ENCODE results near the gene ESR2.
"Not testable (repeated sequence)": the region's sequence is repeated elsewhere in the genome, so short reads cannot be mapped to it uniquely, and the experiment has no call there.

Gene ESR2

GRCh38 chr14:64137657-64138290, 156.4 kb downstream of the ESR2 start:
- no peak for DNase-seq (ENCODE audit: low read depth)

GRCh38 chr14:64126548-64126947, 167.6 kb downstream of the ESR2 start:
- DNase-seq (ENCODE audit: low read depth) = no peak

DNA sequence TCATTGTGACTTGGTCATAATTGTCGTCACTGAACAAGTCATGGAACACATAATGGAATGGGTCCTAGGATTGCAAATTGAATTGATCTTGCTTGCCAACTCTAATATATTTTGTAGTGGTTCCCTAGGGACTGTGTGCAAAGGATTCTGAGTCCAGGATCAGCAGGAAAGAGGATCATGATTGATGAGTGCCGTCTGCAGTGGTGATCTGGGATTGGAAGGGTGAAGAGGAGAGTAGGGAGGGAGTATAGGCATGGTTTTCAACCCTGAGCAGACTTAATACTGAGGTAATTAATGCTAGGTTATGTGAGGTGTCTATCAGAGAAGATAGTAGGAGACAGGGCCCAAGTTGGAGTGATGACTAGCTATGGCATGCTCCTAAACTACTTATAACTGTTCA, 168.9 kb downstream of the ESR2 start:
- no peak for DNase-seq (ENCODE audit: low read depth)

GRCh38 chr14:64123241-64123822, 170.8 kb downstream of the ESR2 start:
- DNase-seq (ENCODE audit: low read depth) = no peak

GRCh38 chr14:64119980-64120379, 174.2 kb downstream of the ESR2 start:
- DNase-seq (ENCODE audit: low read depth) = no peak

GRCh38 chr14:64119500-64119899, 174.7 kb downstream of the ESR2 start:
- no peak for DNase-seq (ENCODE audit: low read depth)

- DNase-seq (ENCODE audit: low read depth) = no peak
These were observed 175.3 kb downstream of the ESR2 start for GRCh38 chr14:64118892-64119291.

GRCh38 chr14:64118403-64118742, 175.8 kb downstream of the ESR2 start:
- DNase-seq (ENCODE audit: low read depth) = not testable (repeated sequence)

GRCh38 chr14:64117671-64118402, 176.3 kb downstream of the ESR2 start:
- no peak for DNase-seq (ENCODE audit: low read depth)

DNA sequence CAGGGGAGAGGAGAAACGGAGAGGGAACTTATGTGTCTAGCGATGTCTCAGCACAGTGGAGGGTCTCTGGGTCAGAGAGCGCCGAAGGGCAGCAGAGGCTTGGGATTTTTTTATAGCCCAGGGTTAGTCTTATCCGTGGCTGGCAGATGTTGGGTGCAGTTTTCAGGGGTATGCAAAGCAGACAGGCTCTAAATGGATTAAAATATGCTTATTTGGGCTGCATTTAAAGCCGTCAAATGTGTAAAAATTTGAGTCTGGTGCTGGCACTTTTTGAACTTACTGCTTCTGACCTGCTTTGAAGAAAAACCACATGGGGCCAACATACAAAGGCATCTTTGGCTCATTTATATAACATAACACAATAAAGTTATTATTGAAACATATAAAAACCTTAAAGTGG, 178.8 kb downstream of the ESR2 start:
- DNase-seq (ENCODE audit: low read depth) = no peak

- no peak for DNase-seq (ENCODE audit: low read depth)
These were observed 179.4 kb downstream of the ESR2 start for GRCh38 chr14:64114796-64115195.

DNA sequence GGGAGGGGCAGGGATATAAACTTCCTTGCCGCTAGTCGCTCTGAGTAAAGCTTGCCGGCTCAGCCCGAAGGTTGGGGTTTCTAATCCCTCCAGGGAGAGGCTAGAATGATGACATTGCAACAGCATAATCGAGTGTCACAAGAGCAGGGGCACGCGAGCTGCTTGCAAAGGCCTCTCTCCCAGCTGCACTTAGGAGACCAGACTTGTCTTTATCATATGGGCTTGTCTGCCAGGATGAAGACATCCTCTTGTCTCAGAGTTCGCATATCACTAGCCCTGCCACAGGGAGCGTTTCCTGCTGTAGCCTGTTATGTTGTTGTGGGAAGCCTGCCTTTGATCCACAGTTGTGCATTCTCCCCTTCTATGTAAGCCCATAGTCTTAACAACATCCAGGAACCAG, 180.0 kb downstream of the ESR2 start:
- DNase-seq (ENCODE audit: low read depth) = no peak

DNA sequence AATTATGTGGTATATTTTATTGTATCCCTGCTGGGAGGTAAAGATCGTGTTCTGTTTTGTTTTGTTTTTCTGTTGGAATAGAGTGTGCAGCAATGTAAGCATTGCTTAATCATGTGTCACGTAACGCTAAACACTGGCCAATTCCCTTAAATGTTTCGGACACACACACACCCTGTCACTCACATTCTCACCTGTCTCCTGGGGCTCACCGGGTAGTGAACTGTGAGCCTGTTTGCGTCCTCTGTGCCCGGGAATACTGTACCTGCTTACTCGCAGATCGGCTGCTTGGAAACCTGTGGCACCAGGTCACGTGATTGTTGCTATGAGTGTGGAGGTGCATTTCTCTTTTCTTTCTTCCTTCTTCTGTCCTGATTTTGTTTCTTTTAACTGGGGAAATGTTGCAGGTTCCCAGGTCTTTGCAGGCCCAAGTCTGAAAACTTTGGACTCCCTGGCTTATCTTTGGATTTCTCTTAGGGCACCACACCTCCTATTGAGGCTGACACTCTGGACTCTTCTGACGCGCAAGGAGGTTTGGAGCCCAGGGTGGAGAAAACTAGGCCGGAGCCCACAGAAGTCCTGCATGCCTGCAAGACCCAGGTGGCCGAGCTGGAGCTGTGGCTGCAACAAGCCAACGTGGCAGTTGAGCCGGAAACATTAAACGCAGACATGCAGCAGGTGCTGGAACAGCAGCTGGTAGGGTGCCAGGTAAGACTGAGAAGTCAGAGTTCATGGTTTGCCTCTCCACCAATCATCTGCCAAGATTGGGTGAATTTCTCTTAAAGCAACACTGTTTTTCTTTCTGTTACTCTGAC, 181.1 kb downstream of the ESR2 start:
- no peak for DNase-seq (ENCODE audit: low read depth)

DNA sequence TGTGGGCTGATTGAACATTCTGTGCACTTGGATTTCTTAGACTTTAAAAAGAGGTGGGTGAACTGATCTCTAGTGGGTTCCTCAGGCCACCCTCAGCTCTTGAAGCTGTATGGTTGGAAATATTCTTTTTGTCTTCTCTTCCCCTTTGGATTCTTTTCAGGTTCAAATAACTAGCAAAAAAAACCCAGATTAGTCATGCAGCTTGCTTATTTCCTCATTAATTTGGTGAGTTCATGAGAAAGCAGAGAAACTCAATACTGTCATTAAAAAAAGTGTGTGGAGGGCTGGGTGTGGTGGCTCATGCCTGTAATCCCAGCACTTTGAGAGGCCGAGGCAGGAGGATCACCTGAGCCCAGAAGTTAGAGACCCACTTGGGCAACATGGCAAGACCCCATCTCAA, 183.4 kb downstream of the ESR2 start:
- DNase-seq (ENCODE audit: low read depth) = no peak

GRCh38 chr14:64109819-64110554, 184.2 kb downstream of the ESR2 start:
- no peak for DNase-seq (ENCODE audit: low read depth)

- no peak for DNase-seq (ENCODE audit: low read depth)
These were observed 186.7 kb downstream of the ESR2 start for GRCh38 chr14:64107438-64107837.

DNA sequence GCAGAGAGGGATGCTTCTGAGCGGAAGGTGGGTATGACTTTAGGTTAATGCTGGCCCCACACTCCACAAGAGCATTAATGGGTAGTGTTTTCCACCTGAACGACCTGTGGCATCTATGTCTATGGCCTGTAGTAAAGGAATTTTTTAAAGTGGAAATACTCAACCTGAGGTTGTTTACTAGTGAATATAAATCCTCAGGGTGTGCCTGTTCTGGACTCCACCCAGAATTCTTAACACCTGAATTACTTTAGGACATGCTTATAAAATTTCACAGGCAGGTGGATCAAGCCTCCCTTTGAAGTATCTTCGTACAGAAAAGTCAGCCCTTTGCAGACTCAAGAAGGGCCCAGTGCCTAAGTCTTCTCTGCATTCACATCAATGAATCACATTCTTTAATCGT, 196.1 kb downstream of the ESR2 start:
- DNase-seq (ENCODE audit: low read depth) = no peak

DNA sequence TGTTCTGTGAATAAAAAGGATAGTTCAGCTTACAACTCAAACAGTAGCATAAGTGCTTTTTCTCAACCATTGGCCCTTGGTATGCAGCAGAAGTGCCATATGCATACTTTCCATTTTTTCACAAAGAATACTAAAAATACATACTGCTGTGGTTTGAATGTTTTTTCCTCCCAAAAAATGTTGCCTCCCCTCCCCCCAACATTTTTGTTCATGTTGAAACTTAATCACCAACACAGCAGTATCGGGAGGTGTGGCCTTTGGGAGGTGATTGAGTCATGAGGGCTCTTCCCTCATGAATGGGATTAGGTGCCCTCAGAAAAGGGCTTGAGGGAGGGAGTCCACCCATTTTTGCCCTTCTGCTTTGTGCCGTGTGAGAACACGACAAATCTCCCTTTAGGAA, 198.6 kb downstream of the ESR2 start:
- no peak for DNase-seq (ENCODE audit: low read depth)

GRCh38 chr14:64092940-64093339, 201.2 kb downstream of the ESR2 start:
- DNase-seq (ENCODE audit: low read depth) = no peak

DNA sequence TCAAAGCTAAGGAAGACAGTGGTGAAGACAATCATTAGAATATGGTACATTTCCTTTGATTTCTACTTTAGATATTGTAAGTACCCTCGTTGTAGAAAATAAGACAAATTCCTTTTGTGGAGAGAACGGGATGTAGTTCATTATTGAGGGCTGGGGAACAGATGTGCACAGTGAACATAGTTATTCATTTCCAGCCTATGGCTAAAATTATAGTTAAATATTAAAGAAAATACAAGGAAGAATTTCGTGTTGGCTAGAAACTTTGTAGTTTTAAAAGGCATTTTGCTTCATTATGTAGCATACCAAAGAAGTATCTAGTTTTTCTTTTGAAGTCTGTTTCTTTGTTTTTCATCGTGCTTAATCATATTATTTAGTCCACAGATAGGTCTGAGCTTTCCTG, 201.8 kb downstream of the ESR2 start:
- no peak for DNase-seq (ENCODE audit: low read depth)

- DNase-seq (ENCODE audit: low read depth) = no peak
These were observed 203.0 kb downstream of the ESR2 start for GRCh38 chr14:64091217-64091616.

GRCh38 chr14:64089920-64090319, 204.3 kb downstream of the ESR2 start:
- no peak for DNase-seq (ENCODE audit: low read depth)

Data from activated T-cell treated with anti-CD3 and anti-CD28 coated beads for 1 hour (primary cell).